GM18498 (cell line): Measurements from ENCODE around the gene TDP2.

Experiments used
- ATAC-seq: cut with Tn5 transposase; IDR thresholded peaks from one replicate; pipeline ENCODE4 v1.9.1; 2021; ENCODE audit warnings: mild to moderate bottlenecking, moderate library complexity; ENCODE audit not compliant: unreplicated experiment

TDP2 gene

GRCh38 chr6:24666641-24667377, at the start of gene TDP2, which contains the start of gene ACOT13:
TSS of gene TDP2 (minus strand) at chr6:24666899. CDS start at chr6:24666862, 37 bp downstream.
TSS of gene ACOT13 (plus strand) at chr6:24667077. CDS start at chr6:24667264, 187 bp downstream.
- peak; percentile 95 for ATAC-seq

GRCh38 chr6:24710519-24711303, 44.0 kb upstream of the TDP2 start:
- no peak for ATAC-seq

GRCh38 chr6:24709014-24709711, 42.5 kb upstream of the TDP2 start:
- no peak for ATAC-seq

GRCh38 chr6:24708612-24709011, 41.9 kb upstream of the TDP2 start:
- ATAC-seq, result no peak

- ATAC-seq, result no peak
These were observed 37.8 kb upstream of the TDP2 start for GRCh38 chr6:24704468-24704867.

- ATAC-seq, result no peak
These were observed 36.1 kb upstream of the TDP2 start for GRCh38 chr6:24702720-24703282.

GRCh38 chr6:24699521-24700359, 33.0 kb upstream of the TDP2 start:
- no peak for ATAC-seq

- no peak for ATAC-seq
These were observed 29.4 kb upstream of the TDP2 start for GRCh38 chr6:24696097-24696496.

- ATAC-seq, result peak; percentile 65
These were observed 28.9 kb upstream of the TDP2 start for GRCh38 chr6:24695635-24696034.

GRCh38 chr6:24694198-24694597, 27.5 kb upstream of the TDP2 start:
- peak; percentile 54 for ATAC-seq

- ATAC-seq, result no peak
These were observed 26.3 kb upstream of the TDP2 start for GRCh38 chr6:24692848-24693592.

GRCh38 chr6:24692415-24692814, 25.7 kb upstream of the TDP2 start:
- no peak for ATAC-seq

GRCh38 chr6:24692003-24692402, 25.3 kb upstream of the TDP2 start:
- ATAC-seq, result no peak

- ATAC-seq, result no peak
These were observed 24.9 kb upstream of the TDP2 start for GRCh38 chr6:24691550-24691949.

- ATAC-seq, result no peak
These were observed 23.9 kb upstream of the TDP2 start for GRCh38 chr6:24690593-24690992.

- no peak for ATAC-seq
These were observed 23.3 kb upstream of the TDP2 start for GRCh38 chr6:24689964-24690363.

- ATAC-seq, result no peak
These were observed 20.2 kb upstream of the TDP2 start for GRCh38 chr6:24686946-24687345.

GRCh38 chr6:24686408-24686807, 19.7 kb upstream of the TDP2 start:
- ATAC-seq, result no peak
